NCI-H2107 (cell line): ENCODE results near the gene ANKFY1.
A peak's percentile ranks its signal among the peaks of the same experiment; 100 is the strongest.
"Not testable (repeated sequence)": the region's sequence is repeated elsewhere in the genome, so short reads cannot be mapped to it uniquely, and the experiment has no call there.

Experiments used
- DNase-seq: peaks from one replicate; lab custom pipeline; 2025; lab: John Stamatoyannopoulos, UW

Gene ANKFY1

GRCh38 chr17:4261452-4261851 lies 2.3 kb downstream of the ANKFY1 start:
- DNase-seq = no peak

GRCh38 chr17:4258867-4259266 lies 4.9 kb downstream of the ANKFY1 start:
- DNase-seq = no peak

- no peak for DNase-seq
These were observed 6.8 kb downstream of the ANKFY1 start for GRCh38 chr17:4256952-4257351.

- DNase-seq = not testable (repeated sequence)
These were observed 8.5 kb downstream of the ANKFY1 start for GRCh38 chr17:4255271-4255670.

- no peak for DNase-seq
These were observed 12.9 kb downstream of the ANKFY1 start for GRCh38 chr17:4250887-4251286.

- DNase-seq = no peak
These were observed 14.2 kb downstream of the ANKFY1 start for GRCh38 chr17:4249452-4250029.

GRCh38 chr17:4248504-4249277 lies 15.1 kb downstream of the ANKFY1 start:
- DNase-seq = no peak

- DNase-seq = no peak
These were observed 15.8 kb downstream of the ANKFY1 start for GRCh38 chr17:4247971-4248388.

- DNase-seq = peak; percentile 48
These were observed 16.3 kb downstream of the ANKFY1 start for GRCh38 chr17:4247361-4247970.

- no peak for DNase-seq
These were observed 17.1 kb downstream of the ANKFY1 start for GRCh38 chr17:4246674-4247073.

- no peak for DNase-seq
These were observed 22.2 kb downstream of the ANKFY1 start for GRCh38 chr17:4241535-4241934.

GRCh38 chr17:4236456-4236855 lies 27.3 kb downstream of the ANKFY1 start:
- DNase-seq = no peak

GRCh38 chr17:4235372-4236279 lies 28.2 kb downstream of the ANKFY1 start:
- DNase-seq = no peak

GRCh38 chr17:4234401-4234800 lies 29.4 kb downstream of the ANKFY1 start:
- no peak for DNase-seq

GRCh38 chr17:4233668-4234258 lies 30.0 kb downstream of the ANKFY1 start:
- no peak for DNase-seq

GRCh38 chr17:4232168-4232813 lies 31.5 kb downstream of the ANKFY1 start:
- no peak for DNase-seq

GRCh38 chr17:4229627-4230541 lies 33.9 kb downstream of the ANKFY1 start:
- DNase-seq = no peak

GRCh38 chr17:4221899-4222659 lies 41.7 kb downstream of the ANKFY1 start:
- DNase-seq = no peak

GRCh38 chr17:4221163-4221562 lies 42.6 kb downstream of the ANKFY1 start:
- no peak for DNase-seq

GRCh38 chr17:4220655-4221054 lies 43.1 kb downstream of the ANKFY1 start:
- DNase-seq = no peak
